Stimulated activated CD8-positive, alpha-beta memory T cell treated with anti-CD3 and anti-CD28 coated beads, Interleukin-7, amount 100 ng/mL, for 48 hours (primary cell): Measurements from ENCODE around the gene LRRIQ3.
"Not testable (repeated sequence)": the region's sequence is repeated elsewhere in the genome, so short reads cannot be mapped to it uniquely, and the experiment has no call there.

ENCODE experiments used
- DNase-seq, 2 donors: peaks; one replicate each; pipeline ENCODE4 v3.0.0-alpha.2; 2020; ENCODE audit warnings: low read depth in 1 of 2; ENCODE audit errors: extremely low read depth in 1 of 2

The LRRIQ3 gene

DNA sequence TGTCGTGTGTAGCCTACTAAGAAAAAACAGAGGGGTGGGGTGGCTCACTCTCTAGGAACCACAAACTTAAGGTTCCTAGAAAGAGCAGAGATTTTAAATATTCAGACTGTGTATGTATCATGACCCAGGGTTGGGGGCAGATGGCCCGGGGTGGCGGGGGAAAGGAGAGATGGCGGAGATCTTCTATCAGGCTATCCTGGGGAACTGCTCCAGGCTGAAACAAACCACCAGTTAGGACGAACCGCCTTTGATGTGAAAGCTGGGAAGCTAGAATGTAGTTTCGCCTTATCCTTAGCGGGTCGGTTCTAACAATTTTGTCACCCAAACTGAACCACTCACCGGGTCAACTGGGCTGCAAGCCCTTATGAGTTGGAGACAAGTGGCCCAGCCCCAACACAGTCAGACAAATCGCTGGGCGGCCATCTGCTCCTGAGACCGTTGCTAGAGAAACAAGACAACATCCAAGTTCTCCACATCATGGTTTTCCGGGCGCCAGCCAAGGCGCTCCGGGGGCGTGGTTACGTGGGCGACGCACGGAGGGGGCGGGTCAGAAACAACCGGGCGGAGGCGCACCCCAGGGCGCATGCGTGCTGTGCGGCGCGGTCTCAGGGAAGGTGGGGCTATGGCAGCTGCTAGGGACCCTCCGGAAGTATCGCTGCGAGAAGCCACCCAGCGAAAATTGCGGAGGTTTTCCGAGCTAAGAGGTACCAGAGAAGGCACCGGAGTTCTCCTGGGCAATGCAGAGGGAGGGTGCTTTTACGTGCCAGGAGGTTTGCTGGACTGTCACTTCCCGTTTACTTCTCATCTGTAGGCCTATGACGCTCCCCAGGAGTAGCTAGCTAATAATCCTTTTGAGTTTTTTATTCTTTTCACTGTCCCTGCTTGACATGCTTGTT, at the start of gene LRRIQ3, which contains the start of gene FPGT:
LRRIQ3 (minus strand) TSS at position 520 of the 896 bp plus-strand sequence. CDS start 14,492 bp downstream, outside the sequence.
FPGT (plus strand) TSS at position 586 of the 896 bp plus-strand sequence; CDS start at position 623, 37 bp downstream.
- DNase-seq = peak; percentile 90 to 95

GRCh38 chr1:74246315-74246714, 48.3 kb upstream of the LRRIQ3 start:
- DNase-seq = no peak

- DNase-seq = no peak
These were observed 47.3 kb upstream of the LRRIQ3 start for GRCh38 chr1:74245168-74245772.

DNA sequence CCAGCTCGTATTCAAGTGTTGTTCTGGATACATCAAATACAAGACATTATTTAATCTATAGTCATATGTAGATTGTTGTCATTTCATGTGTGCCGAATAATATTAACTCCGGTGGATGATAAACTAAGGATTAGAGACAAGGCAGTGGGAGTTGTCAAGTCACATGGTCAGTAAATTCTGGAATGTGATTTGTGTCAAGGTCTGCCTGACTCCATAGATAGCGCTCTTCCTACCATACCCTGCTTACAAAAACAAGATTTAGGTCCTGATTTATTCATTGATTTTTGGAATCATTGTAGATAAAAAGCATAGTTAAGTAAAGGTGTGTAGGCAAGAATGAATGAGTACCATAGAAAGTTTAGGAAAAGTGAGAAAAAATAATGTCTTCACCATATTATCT, 39.8 kb upstream of the LRRIQ3 start:
- no peak for DNase-seq

DNA sequence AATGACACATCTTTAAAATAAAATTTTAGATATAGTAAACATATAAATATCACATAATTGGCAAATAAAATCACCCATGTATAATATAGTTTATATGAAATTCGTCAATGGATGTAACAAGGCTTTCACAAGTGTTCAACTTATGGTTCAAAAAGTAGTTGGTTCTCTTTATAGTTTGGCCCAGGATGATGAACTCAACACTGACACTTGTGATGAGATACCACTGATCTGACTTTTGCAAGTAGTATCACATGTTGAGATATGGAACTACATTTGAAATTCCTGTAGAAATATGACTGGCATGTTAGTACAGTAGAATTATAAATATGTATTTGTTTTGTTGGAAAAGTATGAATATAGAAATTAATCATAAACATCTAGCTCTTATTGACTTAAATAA, 39.1 kb upstream of the LRRIQ3 start:
- DNase-seq = no peak

GRCh38 chr1:74236440-74236839, 38.5 kb upstream of the LRRIQ3 start:
- no peak for DNase-seq

GRCh38 chr1:74235153-74235552, 37.2 kb upstream of the LRRIQ3 start, which contains the start of gene TNNI3K:
Gene TNNI3K, plus strand, starts transcription at chr1:74235387. Its CDS starts 65 bp downstream, at chr1:74235452.
- no peak for DNase-seq

GRCh38 chr1:74223453-74223852, 25.5 kb upstream of the LRRIQ3 start:
- DNase-seq = no peak

- DNase-seq = no peak
These were observed 24.7 kb upstream of the LRRIQ3 start for GRCh38 chr1:74222701-74223100.

- no peak for DNase-seq
These were observed 17.3 kb upstream of the LRRIQ3 start for GRCh38 chr1:74215229-74215628.

- no peak for DNase-seq
These were observed 7.3 kb upstream of the LRRIQ3 start for GRCh38 chr1:74205266-74205665.

DNA sequence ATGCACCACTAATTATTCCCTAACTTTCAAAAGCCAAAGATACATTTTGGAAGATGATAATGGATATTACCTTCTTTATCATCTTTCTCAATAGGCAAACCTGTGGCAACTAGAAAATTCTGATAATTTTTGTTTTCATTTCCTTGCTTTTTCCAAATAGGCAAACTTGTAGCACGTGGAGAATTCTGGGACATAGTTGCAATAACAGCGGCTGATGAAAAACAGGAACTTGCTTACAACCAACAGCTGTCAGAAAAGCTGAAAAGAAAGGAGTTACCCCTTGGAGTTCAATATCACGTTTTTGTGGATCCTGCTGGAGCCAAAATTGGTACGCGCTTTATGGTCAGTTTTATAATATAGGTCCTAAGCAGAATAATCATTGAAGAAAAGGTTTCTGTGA, 1.5 kb upstream of the LRRIQ3 start:
- no peak for DNase-seq

DNA sequence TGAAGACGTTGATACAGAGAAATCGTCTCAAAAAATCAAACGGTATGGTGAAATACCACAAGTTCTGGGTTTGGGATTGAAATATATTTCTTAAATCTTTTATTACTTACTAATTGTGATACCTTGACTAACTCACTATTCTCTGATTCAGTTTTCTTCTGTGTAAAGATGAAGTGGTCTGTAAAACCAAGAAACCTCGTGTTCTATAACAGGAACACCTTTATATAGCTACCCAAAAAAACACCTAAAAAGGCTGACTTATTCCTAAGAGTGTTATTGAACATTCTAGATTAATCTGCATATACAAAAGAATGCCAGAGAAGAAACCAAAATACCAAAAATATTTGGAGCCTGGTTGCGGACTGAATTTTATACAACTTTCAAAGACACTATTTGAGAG, 721 bp downstream of the LRRIQ3 start:
- DNase-seq = no peak

GRCh38 chr1:74195339-74195738, 2.6 kb downstream of the LRRIQ3 start:
- no peak for DNase-seq

- DNase-seq = no peak
These were observed 4.1 kb downstream of the LRRIQ3 start for GRCh38 chr1:74193908-74194307.

GRCh38 chr1:74180490-74180889, 17.5 kb downstream of the LRRIQ3 start:
- DNase-seq = no peak

DNA sequence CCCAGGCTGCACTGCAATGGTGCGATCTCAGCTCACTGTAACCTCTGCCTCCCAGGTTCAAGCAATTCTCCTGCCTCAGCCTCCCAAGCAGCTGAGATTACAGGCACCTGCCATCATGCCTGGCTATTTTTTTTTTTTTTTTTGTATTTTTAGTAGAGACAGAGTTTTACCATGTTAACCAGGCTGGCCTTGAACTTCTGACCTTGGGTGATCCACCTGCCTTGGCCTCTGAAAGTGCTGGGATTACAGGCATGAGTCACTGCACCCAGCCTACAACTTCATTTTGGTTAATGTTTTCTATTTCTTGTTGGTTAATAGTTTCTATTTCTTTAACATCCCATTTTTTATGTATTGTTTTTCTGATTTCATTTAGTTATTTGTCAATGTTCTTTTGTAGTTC, 23.6 kb downstream of the LRRIQ3 start:
- not testable (repeated sequence) for DNase-seq

GRCh38 chr1:74162333-74162732, 35.6 kb downstream of the LRRIQ3 start:
- DNase-seq = no peak

DNA sequence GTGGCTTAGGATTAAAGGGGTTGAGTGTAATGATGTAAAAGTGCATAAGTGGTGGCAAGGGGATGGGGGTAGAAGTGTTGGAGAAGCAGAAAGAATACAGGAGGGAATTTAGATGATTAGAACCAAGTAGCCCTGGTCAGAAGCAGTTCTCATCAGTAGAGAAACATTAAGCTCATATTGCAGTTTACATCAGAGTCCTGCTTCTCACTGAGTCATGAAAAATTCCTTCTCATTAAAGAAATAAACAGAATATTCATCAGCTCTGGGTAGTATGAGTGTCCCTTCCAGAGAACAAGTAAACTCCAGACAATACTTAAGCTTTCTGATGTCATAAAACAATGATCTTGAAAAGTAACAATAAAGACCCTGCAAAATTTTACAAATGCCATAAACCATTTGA, 36.5 kb downstream of the LRRIQ3 start:
- DNase-seq = no peak

DNA sequence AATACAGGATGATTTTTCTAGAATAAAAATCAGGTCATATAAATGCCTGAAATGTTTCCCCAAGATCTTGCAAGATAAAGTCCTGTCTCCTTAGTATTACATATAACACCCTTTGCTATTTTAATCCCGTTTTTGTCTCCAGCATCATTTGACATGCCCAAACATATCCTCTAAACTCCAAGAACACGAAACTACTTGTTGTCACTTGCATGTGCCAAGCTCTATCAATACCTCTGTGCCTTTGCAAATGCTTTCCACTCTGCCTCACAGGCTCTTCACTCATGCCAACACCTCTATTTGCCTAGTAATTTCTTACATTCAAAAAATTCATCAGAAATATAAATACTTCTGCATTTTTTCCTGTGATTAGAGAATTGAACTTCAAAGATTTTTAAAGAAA, 37.9 kb downstream of the LRRIQ3 start:
- no peak for DNase-seq

- no peak for DNase-seq
These were observed 52.9 kb downstream of the LRRIQ3 start for GRCh38 chr1:74145086-74145485.

DNA sequence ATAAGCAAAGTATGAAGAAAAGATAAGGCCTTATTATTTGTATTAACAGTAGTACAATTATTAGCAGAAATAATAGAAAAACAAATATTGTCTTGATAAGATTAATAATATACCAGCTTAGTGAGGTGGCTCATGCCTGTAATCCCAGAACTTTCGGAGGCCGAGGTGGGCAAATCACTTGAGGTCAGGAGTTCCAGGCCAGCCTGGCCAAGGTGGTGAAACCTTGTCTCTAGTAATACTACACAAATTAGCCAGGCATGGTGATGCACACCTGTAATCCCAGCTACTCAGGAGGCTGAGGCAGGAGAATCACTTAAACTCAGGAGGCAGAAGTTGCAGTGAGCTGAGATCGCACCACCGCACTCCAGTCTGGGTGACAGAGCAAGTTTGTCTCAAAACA, 80.6 kb downstream of the LRRIQ3 start:
- DNase-seq = not testable (repeated sequence)
